GM04504 (cell line): ENCODE results near the gene PTPN2.
A peak's percentile ranks its signal among the peaks of the same experiment; 100 is the strongest.

Experiments used
- DNase-seq: peaks from one replicate; pipeline ENCODE4 v3.0.0-alpha.2; 2012; ENCODE audit warnings: low read depth

The PTPN2 gene

DNA sequence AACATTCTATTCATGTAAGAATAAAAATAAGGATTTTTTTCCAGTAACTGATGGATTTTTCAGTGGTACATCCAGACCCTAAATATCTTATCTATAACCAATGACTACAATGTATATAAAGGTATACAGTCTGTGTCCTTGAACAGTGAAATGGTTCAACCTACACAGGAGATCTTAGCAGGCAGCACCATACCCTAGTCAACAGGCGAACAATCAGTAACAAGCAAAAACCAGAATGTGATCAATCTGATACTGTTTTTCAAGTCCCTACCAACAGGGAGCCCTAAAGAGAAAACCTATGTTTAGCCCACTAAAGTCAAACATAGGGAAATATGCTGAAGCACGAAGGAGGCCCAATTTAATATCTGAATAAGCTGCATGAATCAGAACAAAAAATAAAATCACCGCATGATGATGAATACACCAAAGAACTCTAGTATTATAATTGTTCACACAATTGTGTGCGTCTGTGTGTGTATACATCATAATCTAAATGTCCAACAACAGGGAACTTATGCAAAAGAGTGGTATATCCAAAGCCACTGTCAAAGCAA, 26.0 kb downstream of the PTPN2 start:
- no peak for DNase-seq

DNA sequence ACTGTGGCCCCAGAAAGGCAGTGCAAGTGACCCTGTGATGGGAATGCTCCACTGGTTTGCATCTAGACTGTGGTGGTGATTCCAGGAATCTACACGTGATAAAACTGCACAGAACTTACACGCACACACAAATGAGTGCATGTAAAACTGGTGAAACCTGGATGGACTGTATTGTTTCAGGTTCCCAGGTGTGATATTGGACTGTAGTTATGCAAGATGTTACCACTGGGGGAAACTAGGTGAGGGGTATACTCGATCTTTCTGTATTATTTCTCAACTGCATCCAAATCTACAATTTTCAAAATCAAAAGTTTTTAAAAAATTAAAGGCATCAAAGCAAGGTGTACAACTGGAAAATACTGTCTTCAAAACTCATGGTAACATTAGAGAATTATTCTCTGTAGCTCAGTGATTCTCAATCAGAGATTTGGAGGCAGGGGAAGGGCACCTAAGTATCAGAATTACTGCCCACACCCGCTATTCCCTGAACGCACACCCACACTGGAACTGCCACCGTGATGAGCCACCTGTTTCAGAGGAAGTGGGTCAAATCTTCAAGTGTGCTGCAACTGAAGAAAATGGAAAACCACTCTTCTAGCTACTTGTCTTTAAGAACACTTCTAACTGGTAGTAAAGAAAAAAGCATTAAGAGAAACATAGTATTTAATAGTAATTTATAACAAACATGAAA, 26.7 kb downstream of the PTPN2 start:
- DNase-seq, result no peak

DNA sequence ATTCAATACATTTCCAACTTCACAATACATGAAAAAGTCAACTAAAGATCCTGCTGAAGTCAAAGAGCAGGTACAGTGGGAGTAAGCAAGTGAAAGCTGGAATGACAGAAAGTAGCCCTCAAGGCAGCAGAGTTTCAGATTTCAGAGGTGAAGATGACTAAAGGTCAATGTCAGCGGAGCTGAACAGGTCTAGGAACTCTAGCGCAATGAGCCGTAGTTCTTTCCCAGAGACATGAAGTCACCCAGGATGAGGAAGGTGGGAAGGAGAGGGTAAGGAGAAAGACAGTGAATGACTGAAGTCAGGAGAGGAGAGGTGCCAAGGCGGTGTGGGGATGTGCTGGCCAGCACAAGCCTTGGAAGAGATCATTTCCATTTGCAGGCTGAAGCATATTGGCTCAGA, 28.1 kb downstream of the PTPN2 start:
- no peak for DNase-seq

DNA sequence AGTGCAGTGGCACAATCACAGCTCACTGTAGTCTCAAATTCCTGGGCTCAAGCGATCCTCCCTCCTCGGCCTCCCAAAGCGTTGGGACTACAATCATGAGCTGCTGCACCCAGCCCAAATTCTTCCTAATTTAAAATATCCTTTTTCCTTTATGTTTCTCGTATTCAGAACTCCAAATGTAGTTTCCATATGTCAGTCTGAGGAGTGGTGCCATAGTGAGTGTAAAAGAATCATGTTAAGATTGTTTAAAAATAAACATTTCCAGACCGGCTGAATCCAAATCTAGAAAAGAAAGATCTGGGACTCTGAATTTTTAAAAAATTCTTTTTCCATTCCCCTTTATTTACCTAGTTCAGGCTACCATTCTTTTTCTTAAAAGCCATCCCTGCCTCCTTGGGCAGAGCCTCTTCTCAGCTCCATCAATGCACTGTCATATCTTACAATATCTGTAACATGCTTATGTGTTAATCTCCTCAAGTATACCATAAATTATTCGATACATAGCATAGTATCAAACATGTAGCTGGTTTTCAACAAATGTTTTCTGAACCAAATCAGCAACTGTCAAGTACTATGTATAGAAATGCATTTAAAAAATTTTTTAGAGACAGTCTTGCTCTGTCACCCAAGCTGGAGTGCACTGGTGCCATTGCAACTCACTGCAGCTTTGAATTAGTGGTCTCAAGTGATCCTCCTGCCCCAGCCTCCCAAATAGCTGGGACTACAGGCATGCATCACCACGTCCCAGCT, 31.3 kb downstream of the PTPN2 start:
- no peak for DNase-seq

DNA sequence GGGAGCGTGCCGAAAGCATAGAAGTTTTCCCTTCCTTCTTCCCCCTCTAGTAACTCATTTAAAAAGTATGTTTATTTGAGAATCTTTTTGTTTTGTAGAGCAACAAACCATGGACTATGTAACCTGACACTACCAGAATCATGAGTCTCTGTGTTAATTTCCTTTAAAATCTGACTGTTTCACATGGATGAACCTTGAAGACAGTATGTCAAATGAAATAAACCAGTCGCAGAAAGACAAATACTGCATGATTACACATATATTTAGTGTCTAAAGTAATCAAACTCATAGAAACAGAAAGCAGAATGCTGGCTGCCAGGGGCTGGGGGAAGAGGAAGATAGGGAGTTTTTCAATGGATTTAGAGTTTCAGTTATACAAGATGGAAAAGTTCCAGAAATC, 32.3 kb downstream of the PTPN2 start:
- DNase-seq, result no peak

DNA sequence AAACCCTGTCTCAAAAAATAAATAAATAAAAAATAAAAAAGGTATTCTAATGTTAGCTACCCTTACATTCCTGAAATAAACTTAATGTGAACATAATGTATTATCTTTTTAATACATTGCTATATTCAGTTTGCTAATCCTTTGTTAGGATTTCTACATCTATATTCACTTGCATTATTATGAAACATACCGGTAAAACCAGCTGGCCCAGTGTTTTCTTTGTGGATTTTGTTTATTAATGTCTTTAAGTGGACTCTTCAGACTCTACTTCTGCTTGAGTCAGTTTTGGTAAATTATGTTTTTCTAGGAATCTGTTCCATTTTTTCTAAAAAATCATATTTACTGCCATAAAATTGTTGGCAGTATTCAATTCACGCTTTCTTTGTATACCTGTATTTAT, 34.5 kb downstream of the PTPN2 start:
- no peak for DNase-seq

DNA sequence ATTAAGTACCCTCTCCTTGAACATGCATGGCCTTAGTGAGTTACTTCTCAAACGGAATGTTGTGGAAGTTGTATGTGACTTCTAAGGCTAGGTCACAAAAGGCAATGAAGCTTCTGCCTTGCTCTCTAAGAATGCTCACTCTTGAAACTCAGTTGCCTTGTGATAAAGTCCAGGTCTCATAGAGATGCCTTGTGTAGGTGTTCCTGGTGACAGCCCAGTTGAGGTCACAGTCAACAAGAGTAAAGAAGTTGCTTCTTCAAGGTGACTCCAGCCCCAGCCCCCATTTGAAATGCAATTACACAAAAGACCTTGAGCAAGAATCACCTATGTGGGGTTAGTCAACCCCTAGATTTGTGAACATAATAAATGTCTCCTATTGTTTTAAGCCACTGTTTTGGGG, 35.6 kb downstream of the PTPN2 start:
- DNase-seq, result no peak

DNA sequence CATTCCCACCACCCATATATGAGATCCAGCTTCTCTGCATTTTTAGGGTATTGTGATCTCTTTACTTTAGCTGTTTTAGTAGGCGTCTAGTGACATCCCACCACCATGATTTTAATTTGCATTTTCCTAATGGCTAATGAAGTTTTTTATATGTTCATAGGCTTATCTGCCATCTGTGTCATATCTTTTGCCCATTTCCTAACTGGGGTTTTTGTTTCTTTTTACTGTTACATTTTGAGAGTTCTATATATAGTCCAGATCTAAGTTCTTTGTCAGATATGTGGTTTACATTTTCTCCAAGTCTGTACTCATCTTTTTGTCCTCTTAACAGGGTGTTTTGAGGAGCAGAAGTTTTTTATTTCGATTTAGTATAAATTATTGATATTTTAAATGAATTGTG, 39.6 kb downstream of the PTPN2 start:
- no peak for DNase-seq

DNA sequence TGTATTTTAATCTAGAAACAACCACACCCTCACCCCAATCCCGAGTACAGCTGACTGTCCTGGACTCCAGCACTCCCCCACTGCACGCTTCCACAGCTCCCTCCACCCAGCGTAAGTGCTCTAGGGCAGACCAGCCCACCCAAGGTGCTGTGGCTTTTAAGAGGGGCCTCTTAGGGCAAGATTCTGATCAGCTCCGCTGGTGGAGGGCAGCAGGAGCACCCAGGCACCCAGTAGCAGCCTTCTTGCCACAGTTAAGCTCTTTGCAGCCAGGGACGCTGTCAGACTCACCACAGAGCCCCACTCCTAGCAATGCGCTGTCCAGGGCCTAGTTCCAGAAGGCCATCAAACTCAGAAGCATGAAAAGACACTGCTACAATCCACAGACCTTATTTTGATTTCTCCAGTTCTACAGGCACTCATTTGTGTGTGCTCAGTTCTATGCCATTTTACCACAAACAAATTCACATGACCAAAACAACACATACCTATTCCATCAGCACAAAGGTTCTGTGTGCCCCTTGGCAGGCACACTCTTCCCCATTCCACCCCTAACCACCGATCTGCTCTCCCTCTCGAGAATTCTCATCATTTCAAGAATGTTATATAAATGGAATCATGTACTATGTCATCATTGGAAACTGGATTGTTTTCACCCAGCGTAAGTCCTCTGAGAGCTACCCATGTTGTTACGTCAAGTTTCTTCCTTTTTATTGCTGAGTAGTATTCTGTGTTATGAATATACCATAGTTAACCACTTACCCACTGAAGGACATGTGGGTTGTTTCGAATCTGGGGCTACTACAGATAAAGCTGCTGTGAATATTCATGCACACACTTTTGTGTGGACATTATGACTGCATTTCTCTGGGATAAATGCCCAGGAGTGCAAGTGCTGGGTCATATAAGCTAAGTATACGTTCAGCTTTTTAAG, 40.4 kb downstream of the PTPN2 start:
- no peak for DNase-seq

DNA sequence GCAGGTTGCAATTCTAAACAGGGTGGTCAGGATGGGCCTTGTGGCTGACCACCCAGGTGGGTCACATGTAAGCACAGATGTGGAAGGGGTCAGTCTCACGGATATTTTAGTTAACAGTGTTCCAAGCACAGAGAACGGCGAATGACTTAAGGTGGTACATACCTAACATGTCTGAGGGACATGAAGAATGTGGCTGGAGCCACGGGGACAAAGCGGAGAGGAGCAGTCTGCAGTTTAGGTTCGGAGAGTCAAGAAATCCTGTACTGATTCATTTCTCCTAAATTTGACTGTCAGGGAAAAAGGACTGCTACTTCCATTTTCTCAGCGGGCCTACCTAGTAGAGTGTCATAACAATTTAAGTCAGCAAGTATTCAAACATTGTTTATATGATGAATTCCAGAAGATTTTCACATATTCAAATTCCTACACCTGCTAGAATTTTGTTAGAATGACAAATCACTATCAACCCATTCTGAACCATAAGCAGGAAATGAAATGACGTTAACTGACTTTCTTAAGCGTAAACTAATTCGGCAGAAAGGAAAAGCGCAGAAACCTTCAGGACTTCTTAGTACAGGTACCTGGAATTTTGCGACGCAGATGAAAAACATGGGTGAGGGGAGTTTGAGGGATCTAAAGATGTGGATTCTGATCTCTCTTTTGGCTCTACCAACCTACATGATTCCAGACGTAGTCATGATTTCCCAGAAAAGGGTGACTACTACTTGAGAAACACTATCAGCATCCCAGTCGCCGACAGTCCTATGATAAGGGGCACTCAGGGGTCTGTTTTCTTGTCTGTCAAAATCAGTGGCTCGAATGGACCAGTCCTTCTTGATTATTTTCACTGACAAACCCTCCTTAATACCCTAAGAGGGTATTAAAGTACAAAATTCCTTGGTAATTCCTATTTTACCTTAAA, 41.3 kb downstream of the PTPN2 start:
- no peak for DNase-seq

DNA sequence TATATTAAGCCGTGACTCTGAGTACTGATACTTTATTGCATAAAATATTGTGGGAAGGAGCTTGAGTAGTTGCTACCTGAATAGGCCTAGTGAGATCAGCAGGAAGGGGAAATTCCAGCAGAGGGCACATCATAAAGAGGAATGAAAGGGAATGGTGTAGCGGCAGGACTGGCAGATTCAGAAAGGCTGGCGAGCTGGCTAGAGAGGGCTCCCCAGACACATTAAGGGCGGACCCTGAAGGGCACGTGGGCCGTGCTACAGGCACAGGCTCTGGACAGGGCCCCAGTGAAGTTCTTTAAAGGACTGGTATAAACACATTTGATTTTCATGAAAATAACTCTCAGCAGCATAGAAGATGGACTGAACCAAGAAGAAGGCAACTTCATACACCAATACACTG, 43.0 kb downstream of the PTPN2 start:
- DNase-seq, result no peak

DNA sequence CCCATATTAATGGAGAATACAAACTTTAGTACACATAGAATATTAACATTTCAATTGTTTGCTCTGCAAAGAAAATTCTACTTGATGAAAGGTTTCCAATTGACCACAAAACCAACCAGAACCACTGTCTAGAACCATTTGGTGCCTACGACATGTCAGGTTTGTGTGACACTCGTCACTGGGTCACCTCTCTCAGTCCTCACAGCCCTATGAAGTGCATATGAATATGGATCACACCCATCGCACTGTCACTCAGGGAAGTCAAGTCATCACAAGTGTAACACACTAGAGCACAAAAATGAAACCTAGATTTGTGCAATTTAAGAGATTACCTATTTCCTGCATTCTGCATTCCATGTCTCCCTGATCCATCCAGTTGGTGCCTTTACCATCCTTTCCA, 43.7 kb downstream of the PTPN2 start:
- no peak for DNase-seq

DNA sequence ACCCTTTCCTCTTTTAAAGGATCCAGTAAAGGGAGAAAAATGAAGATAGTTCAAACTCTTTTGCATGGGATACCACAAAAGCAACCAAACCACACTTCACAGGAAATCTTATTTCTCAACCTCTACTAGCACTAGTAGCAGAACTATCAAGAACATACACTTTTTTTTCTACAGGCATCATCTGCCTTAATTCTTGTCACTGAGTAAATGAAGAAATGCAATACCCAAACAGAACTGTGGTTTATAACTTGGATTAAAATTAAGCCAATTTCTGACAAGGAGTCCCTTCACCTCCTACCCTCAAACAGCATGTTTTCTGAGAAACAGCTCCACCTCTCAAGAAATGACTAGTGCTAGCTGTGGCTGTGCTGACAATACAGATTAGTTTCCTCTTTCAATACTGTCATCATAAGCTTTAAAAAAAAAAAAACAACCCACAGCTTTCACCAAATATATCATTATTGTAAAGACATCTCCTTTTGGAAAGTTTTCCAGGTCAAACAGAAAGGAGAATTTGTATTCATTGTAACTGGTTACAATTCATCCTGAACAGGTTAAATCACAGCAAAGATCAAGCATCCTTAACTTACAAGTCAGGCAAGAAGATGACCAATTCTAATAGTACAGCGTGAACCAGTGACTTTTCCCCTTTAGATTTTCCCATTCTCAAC, 44.4 kb downstream of the PTPN2 start:
- no peak for DNase-seq

DNA sequence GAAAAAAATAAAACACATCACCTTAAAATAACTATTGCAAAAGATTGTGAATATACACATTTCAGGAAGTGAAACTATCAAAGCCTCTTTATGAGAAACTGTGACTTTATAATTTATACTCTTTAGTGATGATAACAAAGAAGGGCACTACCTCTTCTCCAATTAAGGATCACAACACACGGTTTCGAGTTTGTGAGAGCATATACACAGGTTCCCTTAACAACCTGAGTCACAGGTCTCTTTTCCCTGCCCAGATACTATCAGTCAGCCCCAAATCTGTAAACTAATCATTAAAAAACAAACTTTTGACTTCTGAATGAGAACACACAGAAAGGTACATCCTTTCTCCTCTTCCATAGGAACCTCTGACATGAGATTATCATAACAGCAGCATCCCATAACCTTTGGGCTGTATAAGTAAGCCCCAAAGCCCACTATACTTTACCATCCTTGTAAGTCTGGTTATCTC, 44.9 kb downstream of the PTPN2 start:
- no peak for DNase-seq

DNA sequence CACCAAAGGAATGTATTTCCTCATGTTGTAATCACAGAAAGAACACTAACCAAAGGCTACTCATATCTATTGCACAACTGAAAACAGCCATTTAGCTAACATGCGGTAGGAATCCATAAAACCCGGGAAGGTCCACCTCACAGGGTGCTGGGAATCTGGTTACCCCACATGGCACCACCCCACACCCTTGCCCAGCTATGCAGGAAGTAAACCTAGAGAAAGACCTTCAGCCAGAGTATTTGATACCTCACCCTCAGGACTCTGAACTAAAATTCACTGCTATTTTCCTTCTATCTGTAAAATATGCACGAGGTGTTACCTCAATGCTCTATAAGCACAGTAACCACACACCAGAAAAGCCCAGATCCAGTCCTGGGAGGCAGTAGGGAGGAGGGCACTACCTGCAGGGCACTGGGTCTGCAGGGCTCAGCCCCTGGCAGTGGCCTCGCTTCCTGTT, 45.8 kb downstream of the PTPN2 start:
- peak; percentile 78 for DNase-seq

DNA sequence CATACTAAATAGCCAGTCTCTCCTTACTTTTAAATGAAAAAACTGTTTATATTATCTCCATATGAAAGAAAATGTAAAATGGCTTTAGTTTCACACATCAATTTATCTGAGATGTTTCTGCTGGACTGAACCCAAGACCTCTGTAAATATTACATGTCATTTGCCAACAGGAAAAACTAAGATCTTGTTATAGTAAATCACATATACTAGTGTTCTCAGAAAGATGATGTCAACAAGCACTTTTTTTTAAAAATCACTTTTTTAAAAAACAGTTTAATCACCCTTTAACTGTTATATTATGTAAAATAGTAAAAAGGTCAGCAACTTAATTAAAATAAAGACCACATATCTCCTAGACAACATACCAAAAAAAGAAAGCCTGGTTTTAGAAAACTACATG, 46.3 kb downstream of the PTPN2 start:
- peak; percentile 13 for DNase-seq

DNA sequence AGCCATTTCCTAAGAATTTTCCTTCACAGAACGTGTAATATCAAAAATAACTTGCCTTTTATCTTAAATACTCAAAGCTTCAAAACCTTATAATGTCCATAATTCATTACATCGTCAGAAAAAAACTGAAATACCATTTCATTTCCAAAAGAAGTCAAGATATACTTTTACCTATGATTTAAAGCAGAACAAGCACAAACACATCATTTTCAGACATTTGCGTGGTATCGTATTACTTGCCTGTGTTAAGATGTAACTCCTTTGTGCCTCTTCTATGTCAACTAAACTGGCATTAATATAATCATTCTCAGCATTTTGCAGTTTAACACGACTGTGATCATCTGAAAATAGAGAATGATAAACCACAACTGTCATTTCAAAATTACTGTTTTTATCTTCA, 47.5 kb downstream of the PTPN2 start:
- no peak for DNase-seq

DNA sequence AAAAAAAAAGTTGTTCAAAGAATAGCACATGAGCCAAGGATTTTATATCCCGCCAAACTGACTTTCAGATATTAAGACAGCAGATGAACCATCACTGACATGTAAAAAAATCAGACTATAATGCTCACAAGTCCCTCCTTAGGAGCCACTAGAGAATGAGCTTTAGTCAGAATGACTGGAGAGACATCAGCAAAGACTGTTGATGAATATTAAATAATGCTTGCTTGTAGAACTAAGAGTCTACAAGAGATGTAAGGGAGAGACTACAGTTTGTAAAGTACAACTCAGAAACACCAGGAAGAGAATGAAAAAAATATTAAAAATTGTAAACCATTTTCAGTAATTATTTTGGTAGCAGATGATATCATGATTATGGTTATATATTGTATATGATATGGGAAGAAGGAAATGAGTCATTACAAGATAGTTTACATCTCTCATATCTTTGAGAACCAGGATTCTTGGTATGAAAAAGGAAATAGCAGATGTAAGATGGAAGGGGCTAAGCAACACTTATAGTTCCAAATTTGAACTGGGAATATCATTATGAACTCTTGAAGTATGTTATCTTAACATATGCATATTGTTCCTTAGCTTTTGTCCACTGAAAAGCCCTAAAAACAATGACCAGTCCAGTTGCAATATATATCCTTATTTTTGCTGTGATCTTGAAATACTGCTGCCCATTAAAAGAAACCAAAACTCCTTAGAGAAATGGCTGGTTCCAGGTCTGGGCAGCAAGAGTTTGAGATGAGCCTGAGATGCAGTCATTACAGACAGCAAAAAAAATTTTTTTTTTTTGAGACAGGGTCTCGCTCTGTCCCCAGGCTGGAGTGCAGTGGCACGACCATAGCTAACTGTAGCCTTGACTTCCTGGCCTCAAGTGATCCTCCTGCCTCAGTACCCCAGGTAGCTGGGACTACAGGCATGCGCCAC, 55.7 kb downstream of the PTPN2 start:
- DNase-seq, result no peak

DNA sequence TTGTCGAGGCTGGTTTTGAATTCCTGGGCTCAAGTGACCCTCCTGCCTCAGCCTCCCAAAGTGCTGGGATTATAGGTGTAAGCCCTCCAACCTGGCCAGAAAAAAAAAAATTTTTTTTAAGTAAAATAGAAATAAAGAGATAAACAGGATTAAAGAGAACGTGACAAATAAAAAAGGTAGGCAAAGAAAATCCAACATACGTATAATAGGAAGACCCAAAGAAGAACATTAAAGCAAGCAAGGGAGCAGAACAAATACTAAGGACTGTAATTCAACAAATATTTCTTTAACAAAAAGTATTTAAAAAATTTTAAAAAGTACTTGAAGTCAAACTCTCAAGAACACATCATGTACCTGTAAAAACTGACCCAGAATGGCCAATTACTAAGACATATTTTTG, 56.4 kb downstream of the PTPN2 start:
- DNase-seq, result no peak
